NOMO-1 treated with dmso at 0.1 percent for 144 hours (cell line): ENCODE data around the gene MICALL2.

Experiments used
- DNase-seq: peaks from one replicate; lab custom pipeline; 2025; ENCODE audit not compliant: unreplicated experiment; lab: John Stamatoyannopoulos, UW

MICALL2 gene

DNA sequence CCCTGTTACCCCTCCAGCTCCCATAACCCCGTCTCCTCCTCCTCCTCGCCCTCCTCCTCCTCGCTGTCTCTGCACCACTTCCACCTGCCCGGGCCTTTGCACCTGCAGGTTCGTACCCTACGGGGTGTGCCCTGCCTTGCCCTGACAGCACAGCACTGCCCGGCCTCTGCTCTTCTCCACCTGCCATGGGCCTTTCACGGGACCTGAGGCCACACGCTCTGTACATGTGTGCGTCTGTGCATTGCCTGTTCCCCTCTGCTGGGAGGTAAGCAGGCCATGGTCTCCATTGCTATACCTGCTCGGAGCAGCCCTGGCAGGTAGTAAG lies 40.0 kb downstream of the MICALL2 start:
- DNase-seq, result no peak

GRCh38 chr7:1418505-1419309 lies 40.6 kb downstream of the MICALL2 start:
- peak; percentile 24 for DNase-seq

DNA sequence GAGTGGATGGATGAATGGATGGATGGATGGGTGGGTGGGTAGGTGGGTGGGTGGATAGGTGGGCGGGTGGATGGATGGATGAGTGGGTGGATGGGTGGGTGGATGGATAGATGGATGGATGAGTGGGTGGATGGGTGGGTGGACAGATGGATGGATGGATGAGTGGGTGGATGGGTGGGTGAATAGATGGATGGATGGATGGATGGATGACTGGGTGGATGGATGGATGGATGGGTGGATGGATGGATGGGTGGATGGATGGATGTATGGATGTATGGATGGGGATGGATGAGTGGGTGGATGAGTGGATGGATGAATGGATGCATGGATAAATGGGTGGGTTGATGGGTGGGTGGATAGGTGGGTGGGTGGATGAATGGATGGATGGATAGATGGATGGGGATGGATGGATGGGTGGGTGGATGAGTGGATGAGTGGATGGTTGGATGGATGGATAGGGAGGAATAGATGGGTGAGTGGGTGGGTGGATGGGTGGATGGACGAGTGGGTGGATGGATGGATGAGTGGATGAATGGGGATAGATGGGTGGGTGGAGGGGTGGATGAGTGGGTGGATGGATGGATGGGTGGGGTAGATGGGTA lies 43.8 kb downstream of the MICALL2 start:
- no peak for DNase-seq

- DNase-seq, result no peak
Observed at GRCh38 chr7:1413936-1414639, 45.2 kb downstream of the MICALL2 start.

- DNase-seq, result peak; percentile 42
Observed at GRCh38 chr7:1412322-1413261, 46.7 kb downstream of the MICALL2 start.

DNA sequence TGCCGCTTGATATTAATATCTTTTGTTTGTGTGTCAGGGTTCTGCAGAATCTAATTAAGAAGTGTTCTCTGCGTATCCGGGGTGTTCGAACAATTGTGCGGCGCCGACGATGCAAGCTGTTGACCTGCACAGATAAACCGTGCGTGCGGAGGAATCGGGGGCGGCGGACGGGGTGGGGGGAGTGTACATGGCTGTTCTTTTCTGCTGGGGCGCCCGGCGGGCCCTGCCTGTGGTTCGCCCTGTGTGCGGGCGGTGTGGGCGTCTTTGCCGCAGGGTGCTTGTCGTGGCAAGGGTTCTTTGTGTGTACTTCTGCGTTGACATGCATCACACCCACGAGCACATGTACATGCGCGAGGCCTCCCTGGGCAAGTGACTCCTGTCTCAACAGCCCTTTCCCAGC lies 47.9 kb downstream of the MICALL2 start:
- no peak for DNase-seq

DNA sequence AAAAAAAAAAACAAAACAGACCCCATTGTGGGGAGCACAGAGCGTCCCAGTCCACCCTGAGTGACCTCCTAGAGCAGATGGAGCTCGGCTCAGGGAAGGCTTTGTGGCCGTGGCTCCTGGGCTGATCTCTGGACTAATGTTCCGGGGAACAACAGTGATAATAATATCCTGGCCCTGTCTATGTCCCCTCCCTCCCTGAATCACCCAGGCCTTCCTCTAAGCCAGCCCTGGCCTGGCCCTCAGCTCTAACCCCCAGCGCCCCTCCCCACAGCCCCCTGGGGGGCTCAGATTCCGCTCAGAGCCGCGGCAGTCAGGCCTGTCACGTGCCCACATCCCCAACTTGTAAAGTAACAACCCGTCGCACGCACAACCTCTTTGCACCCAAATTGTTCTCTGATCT lies 48.3 kb downstream of the MICALL2 start:
- no peak for DNase-seq

DNA sequence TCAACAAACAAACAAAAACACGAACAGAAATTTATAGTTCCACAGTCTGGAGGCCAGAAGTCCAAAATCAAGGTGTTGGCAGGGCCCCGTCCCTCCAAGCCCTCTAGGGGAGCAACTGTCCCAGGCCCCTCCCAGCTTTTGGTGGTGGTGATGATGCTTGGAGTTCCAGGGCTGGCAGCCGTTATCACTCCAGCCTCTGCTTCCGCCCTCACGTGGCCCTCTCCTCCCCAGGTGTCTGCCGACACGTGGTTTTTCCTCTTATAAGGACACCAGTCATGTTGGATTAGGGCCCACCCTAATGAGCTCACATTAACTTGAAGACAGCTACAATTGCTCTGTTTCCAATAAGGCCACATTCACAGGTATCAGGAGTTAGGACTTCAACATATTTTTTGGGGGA lies 49.7 kb downstream of the MICALL2 start:
- DNase-seq, result no peak

- no peak for DNase-seq
Observed at GRCh38 chr7:1408466-1408865, 50.8 kb downstream of the MICALL2 start.

DNA sequence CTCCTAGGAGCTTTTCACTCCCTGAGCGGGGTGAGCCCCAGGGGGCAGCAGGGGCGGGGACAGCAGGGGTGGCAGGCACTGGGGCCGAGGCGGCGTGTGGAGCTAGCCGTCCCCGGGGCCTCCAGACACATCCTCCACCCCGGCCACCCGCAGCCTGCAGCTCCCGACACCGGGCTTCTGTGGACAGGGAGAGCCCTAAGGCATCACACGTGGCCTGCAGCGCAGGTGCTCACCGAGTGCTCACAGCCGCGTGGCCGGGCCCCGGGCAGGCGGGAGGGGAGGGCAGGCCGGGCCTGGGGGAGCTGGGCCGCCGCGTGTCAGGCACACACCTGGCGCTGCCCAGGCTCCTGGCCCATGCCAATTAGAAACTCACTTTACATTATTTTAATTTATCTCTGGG lies 51.4 kb downstream of the MICALL2 start:
- DNase-seq, result no peak

GRCh38 chr7:1404898-1405548 lies 54.2 kb downstream of the MICALL2 start:
- DNase-seq, result no peak

DNA sequence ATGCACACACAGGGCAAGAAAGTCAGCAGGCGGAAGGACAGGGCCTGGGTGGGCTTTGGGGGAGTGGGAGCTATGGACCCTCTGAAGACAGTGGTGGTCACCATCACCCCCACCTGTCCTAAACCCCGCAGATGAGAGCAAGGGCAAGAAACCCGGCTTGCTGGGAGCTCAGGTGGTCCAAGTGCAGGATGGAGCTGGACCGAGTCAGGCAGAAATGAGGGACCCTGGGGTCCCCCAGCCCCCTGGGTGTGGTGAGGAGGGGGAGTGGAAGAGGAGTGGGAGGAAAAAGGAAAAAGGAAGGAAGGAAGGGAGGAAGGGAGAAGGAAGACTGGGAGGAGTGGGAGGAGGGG lies 54.8 kb downstream of the MICALL2 start:
- no peak for DNase-seq

- no peak for DNase-seq
Observed at GRCh38 chr7:1403638-1404459, 55.4 kb downstream of the MICALL2 start.

DNA sequence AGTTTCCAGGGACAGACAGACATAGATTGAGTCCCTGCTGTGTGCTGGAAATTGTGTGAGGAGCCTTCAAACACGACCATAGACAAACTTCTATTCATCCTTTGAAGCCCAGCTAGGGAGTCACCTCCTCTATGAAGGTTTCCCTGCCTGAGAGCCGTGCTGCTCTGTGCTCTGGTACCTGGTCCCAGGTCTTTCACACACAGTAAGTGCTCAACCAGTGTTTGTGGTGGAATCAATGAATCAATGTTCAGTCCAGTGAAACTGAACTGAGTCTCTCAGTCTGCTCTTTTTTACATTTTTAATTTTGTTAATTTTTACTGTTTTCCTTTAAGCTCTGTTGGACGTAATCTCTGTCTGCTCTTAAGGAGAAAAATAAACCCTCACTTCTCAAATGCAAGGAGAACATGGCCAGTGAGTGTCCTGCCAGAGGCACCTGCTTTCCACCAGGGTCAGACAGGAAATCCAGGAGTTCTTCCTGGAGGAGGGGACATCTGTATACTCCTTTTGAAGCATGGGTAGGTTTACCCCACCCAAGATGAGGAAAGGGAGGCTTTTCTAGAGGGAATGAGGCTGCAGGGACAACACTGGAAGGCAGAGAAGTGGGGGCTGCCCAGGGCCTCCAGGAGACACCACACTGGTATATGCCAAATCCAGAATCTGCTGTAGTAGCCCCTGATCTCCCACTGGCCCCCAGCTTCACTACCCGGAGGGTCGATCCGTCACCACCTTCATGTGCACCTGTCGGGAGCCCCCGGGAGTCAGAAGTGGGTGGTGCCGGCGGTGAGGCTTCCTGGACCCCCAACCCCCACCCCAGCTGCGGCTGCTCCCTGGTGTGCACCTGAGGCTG lies 56.3 kb downstream of the MICALL2 start:
- DNase-seq, result no peak

GRCh38 chr7:1402110-1402790 lies 57.0 kb downstream of the MICALL2 start:
- DNase-seq, result no peak

GRCh38 chr7:1401011-1401410 lies 58.3 kb downstream of the MICALL2 start:
- no peak for DNase-seq

GRCh38 chr7:1400371-1400770 lies 58.9 kb downstream of the MICALL2 start:
- DNase-seq, result no peak

GRCh38 chr7:1397491-1398327 lies 61.6 kb downstream of the MICALL2 start:
- no peak for DNase-seq
